Retina (tissue), 1 donor: Measurements from ENCODE around the gene LRRC1.

Experiments
- DNase-seq: peaks from one replicate; pipeline ENCODE4 v3.0.0-alpha.2; 2016

Gene LRRC1

GRCh38 chr6:53896196-53896595 is 101.4 kb downstream of the LRRC1 start:
- DNase-seq = no peak

GRCh38 chr6:53898026-53898795 is 103.4 kb downstream of the LRRC1 start:
- DNase-seq = no peak

GRCh38 chr6:53899512-53899911 is 104.7 kb downstream of the LRRC1 start:
- no peak for DNase-seq

- no peak for DNase-seq
Measured at GRCh38 chr6:53903357-53903756, 108.6 kb downstream of the LRRC1 start.

- DNase-seq = no peak
Measured at GRCh38 chr6:53906103-53906502, 111.3 kb downstream of the LRRC1 start.

GRCh38 chr6:53906842-53907241 is 112.0 kb downstream of the LRRC1 start:
- no peak for DNase-seq

GRCh38 chr6:53910834-53911233 is 116.0 kb downstream of the LRRC1 start:
- DNase-seq = peak; percentile 56

- no peak for DNase-seq
Measured at GRCh38 chr6:53912661-53913060, 117.9 kb downstream of the LRRC1 start.

GRCh38 chr6:53913286-53913685 is 118.5 kb downstream of the LRRC1 start:
- no peak for DNase-seq

- no peak for DNase-seq
Measured at GRCh38 chr6:53915026-53915691, 120.4 kb downstream of the LRRC1 start.

GRCh38 chr6:53916804-53917463 is 122.1 kb downstream of the LRRC1 start:
- DNase-seq = no peak

GRCh38 chr6:53917464-53917842 is 122.6 kb downstream of the LRRC1 start:
- DNase-seq = no peak

- no peak for DNase-seq
Measured at GRCh38 chr6:53918854-53919510, 124.2 kb downstream of the LRRC1 start.

GRCh38 chr6:53919881-53920360 is 125.1 kb downstream of the LRRC1 start:
- no peak for DNase-seq

- no peak for DNase-seq
Measured at GRCh38 chr6:53920881-53921280, 126.1 kb downstream of the LRRC1 start.

- DNase-seq = no peak
Measured at GRCh38 chr6:53921639-53922038, 126.8 kb downstream of the LRRC1 start.

GRCh38 chr6:53922539-53922981 is 127.8 kb downstream of the LRRC1 start:
- no peak for DNase-seq

- DNase-seq = no peak
Measured at GRCh38 chr6:53924277-53924676, 129.5 kb downstream of the LRRC1 start.

- DNase-seq = no peak
Measured at GRCh38 chr6:53924821-53925422, 130.1 kb downstream of the LRRC1 start.

- DNase-seq = no peak
Measured at GRCh38 chr6:53925891-53926290, 131.1 kb downstream of the LRRC1 start.

- DNase-seq = no peak
Measured at GRCh38 chr6:53926505-53926904, 131.7 kb downstream of the LRRC1 start.

GRCh38 chr6:53928641-53929040 is 133.8 kb downstream of the LRRC1 start:
- no peak for DNase-seq
